ENCODE data around the gene AGO3.

DNA sequence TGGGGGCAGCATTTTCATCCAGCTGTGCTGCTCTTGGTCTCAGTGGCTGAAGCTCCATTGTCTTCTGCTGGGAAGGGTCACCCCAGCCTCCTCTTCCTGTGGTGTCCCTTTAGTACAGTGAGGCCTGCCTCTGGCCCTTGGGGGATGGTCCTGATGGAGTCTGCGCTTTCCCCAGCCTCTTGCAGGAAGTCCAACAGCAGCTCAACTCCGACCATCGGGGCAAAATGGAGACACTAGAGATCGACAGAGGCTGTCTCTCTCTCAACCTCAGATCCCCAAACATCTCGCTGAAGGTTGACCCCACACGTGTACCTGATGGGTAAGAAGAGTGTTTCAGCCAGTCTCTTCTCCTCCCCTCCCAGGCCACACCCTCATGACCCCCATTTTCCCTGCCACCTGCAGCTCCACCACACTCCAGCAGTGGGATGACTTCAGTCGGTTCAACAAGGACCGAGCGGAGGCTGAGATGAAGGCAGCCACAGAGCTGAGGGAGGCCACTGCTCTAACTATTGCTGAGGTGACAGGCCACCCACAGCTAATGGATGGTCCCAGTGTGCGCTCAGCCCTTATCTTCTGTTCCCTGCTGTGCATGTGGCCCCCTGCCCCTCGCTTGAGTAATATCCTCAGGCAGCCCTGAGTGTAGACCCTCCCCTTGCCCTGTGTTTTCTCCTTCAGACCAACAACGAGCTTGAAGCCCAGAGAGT, 155.8 kb downstream of the AGO3 start:
- TF ChIP-seq, protein P1, sequence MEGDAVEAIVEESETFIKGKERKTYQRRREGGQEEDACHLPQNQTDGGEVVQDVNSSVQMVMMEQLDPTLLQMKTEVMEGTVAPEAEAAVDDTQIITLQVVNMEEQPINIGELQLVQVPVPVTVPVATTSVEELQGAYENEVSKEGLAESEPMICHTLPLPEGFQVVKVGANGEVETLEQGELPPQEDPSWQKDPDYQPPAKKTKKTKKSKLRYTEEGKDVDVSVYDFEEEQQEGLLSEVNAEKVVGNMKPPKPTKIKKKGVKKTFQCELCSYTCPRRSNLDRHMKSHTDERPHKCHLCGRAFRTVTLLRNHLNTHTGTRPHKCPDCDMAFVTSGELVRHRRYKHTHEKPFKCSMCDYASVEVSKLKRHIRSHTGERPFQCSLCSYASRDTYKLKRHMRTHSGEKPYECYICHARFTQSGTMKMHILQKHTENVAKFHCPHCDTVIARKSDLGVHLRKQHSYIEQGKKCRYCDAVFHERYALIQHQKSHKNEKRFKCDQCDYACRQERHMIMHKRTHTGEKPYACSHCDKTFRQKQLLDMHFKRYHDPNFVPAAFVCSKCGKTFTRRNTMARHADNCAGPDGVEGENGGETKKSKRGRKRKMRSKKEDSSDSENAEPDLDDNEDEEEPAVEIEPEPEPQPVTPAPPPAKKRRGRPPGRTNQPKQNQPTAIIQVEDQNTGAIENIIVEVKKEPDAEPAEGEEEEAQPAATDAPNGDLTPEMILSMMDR (IDR thresholded peaks at IDR 0.05): no peak
- TF ChIP-seq POLR2A (IDR thresholded peaks at IDR 0.05): no peak
- TF ChIP-seq EP300 (IDR thresholded peaks at IDR 0.05): no peak
